Esophagus (tissue), 2 donors: ENCODE results near the gene RCOR3. TPM values are rescaled to one million over a fixed set of nuclear protein-coding genes. Genes with fewer than 3 reads are reported as not detected.
A peak's percentile ranks its signal among the peaks of the same experiment; 100 is the strongest.
"Not testable (repeated sequence)": the region's sequence is repeated elsewhere in the genome, so short reads cannot be mapped to it uniquely, and the experiment has no call there.

Source experiments
- H3K27ac ChIP-seq, 2 donors: one replicate each; pipeline ENCODE4 v1.5.1; 2013; ENCODE audit warnings: low read depth in 2 of 2, mild to moderate bottlenecking in 2 of 2, inconsistent platforms in 1 of 2, low read length in 1 of 2, moderate library complexity in 1 of 2
- H3K27me3 ChIP-seq, 2 donors: one replicate each; pipeline ENCODE4 v1.6.1; 2013; ENCODE audit warnings: low read length in 2 of 2, control low read depth in 1 of 2, mild to moderate bottlenecking in 1 of 2; ENCODE audit not compliant: insufficient read depth in 2 of 2, control insufficient read depth in 1 of 2
- H3K36me3 ChIP-seq, 2 donors: one replicate each; pipeline ENCODE4 v1.6.1; 2013; ENCODE audit warnings: low read length in 1 of 2; ENCODE audit not compliant: control insufficient read depth in 2 of 2, insufficient read depth in 2 of 2
- H3K4me1 ChIP-seq, 2 donors: one replicate each; pipeline ENCODE4 v1.6.1; 2013; ENCODE audit warnings: low read length in 1 of 2; ENCODE audit not compliant: control insufficient read depth in 2 of 2, insufficient read depth in 2 of 2
- H3K4me3 ChIP-seq, 2 donors: one replicate each; pipeline ENCODE4 v1.5.1; 2013; ENCODE audit warnings: low read length in 2 of 2, mild to moderate bottlenecking in 2 of 2, low read depth in 1 of 2, moderate library complexity in 1 of 2
- H3K9me3 ChIP-seq, 2 donors: one replicate each; pipeline ENCODE4 v1.6.1; 2013; ENCODE audit warnings: mild to moderate bottlenecking in 2 of 2, low read depth in 1 of 2, low read length in 1 of 2, moderate library complexity in 1 of 2; ENCODE audit not compliant: control insufficient read depth in 2 of 2, insufficient read depth in 1 of 2
- WGBS, 2 donors: extraction: QIAGEN DNeasy Blood & Tissue Kit; methylation state at CpG; one replicate each; pipeline ENCODE4 v1.1.7; 2013; 5-methylcytosine and 5-hydroxymethylcytosine counted together
- polyA plus RNA-seq, 2 donors: library from polyadenylated mRNA; stranded (reverse); fragments of 200-250 nt; gene quantifications; one replicate each; pipeline ENCODE4 v1.2.3, GENCODE V29; 2013
- donor health status: healthy with polysubstance abuse.
- donor health status: Bipolar disorder and iron deficiency.

RCOR3 gene
- polyA plus RNA-seq, 2 donors, result 12.4 to 20.6 TPM

DNA sequence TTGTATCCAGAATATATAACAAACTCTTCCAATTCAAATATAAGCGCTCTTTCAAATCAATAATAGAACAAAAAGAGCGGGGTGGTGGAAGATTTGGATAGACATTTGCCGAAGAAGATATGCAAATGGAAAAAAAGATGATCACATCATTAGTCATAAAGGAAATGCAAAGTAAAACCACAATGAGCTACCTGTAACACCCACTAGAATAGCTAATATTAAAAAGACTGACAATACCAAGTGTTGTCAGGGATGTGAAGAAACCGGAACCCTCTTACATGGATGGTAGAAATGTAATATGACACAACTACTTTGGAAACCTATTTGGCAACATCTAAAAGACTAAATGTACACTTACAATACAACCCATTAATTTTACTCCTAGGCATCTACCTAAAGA lies 61.8 kb downstream of the RCOR3 start:
- H3K9me3 ChIP-seq, result no peaks in the 10 kb centered on the region
- no peaks in the 10 kb centered on the region for H3K4me1 ChIP-seq
- no peaks in the 10 kb centered on the region for H3K27me3 ChIP-seq
- no peaks in the 10 kb centered on the region for H3K36me3 ChIP-seq
- WGBS, 2 donors, result 66 to 78% methylated on average over 4 of the region's 4 CpGs
- no peak overlapping the region for H3K4me3 ChIP-seq
- H3K27ac ChIP-seq, result no peak overlapping the region

GRCh38 chr1:211321646-211322045 lies 62.5 kb downstream of the RCOR3 start:
- H3K27me3 ChIP-seq, H3K27ac ChIP-seq, H3K36me3 ChIP-seq, H3K4me3 ChIP-seq, H3K9me3 ChIP-seq, H3K4me1 ChIP-seq: not testable (repeated sequence)
- WGBS, 2 donors, result 93 to 95% methylated on average over 7 of the region's 7 CpGs

GRCh38 chr1:211323156-211324063 lies 64.2 kb downstream of the RCOR3 start:
- Histone ChIP-seq H3K36me3 (no peaks in the 10 kb centered on the region), H3K4me3 (no peak overlapping the region), H3K9me3 (no peaks in the 10 kb centered on the region), H3K27ac (no peak overlapping the region), H3K27me3 (no peaks in the 10 kb centered on the region), H3K4me1 (peaks cover 2 to 3% of the 10 kb centered on the region in 2 donors)
- WGBS, 2 donors, result 22 to 23% methylated on average over 9 of the region's 9 CpGs

GRCh38 chr1:211324992-211325775 lies 66.0 kb downstream of the RCOR3 start:
- Histone ChIP-seq H3K27me3 (no peaks in the 10 kb centered on the region), H3K4me3 (no peak overlapping the region), H3K9me3 (no peaks in the 10 kb centered on the region), H3K27ac (no peak overlapping the region), H3K4me1 (peaks cover 6 to 8% of the 10 kb centered on the region in 2 donors), H3K36me3 (no peaks in the 10 kb centered on the region)
- WGBS, 2 donors, result 82 to 84% methylated on average over 12 of the region's 12 CpGs

GRCh38 chr1:211326140-211326527 lies 67.0 kb downstream of the RCOR3 start:
- Histone ChIP-seq H3K4me1 (peaks cover 6 to 13% of the 10 kb centered on the region in 2 donors), H3K27me3 (no peaks in the 10 kb centered on the region), H3K4me3 (peak overlapping the region; percentile 62 to 86), H3K27ac (peak overlapping the region; percentile 73 to 78), H3K9me3 (no peaks in the 10 kb centered on the region), H3K36me3 (no peaks in the 10 kb centered on the region)
- WGBS, 2 donors, result 69 to 77% methylated on average over 8 of the region's 8 CpGs

GRCh38 chr1:211326528-211327345 lies 67.6 kb downstream of the RCOR3 start, which contains the start of gene TRAF5:
Gene TRAF5 (plus strand): TSS chr1:211326833. CDS start chr1:211353240, 26,407 bp downstream.
- Histone ChIP-seq H3K4me1 (peaks cover 6 to 13% of the 10 kb centered on the region in 2 donors), H3K36me3 (no peaks in the 10 kb centered on the region), H3K4me3 (peak within 1 kb of the TSS; percentile 62 to 86), H3K27ac (peak within 1 kb of the TSS; percentile 73 to 78), H3K9me3 (no peaks in the 10 kb centered on the region), H3K27me3 (no peaks in the 10 kb centered on the region)
- WGBS, 2 donors, result 1% methylated on average over 71 to 91 of the region's 91 CpGs

DNA sequence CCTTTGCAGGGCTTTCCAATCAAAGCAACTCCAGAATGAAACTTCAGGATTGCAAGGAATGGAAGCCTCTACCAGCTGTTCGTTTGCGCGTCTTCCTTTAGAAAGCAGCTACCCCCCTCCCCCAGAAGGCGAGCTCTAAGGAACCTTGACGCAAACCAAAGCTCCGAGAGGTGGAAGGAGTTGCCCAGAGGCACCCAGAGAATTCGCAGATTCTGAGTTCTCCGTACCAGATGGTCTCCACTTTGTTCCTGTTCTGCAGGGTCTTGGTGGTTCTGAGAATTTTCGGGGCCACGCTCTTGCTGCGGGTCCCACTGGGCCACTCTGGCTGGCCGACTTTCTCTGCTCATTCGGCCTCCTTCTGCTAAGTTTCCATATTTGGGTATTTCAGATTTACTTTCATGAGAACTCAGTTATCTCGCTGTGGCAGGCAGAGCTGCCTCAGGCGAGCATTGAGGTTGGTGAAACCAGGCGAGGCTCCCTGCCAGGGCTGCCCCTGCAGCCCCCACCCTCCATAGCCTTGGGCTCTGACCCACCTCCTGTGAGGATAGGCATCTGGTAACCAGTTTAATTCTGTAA lies 68.3 kb downstream of the RCOR3 start:
- Histone ChIP-seq H3K4me1 (peaks cover 8 to 13% of the 10 kb centered on the region in 2 donors), H3K4me3 (peak overlapping the region; percentile 62 to 86), H3K27ac (peak overlapping the region; percentile 73 to 78), H3K27me3 (no peaks in the 10 kb centered on the region), H3K36me3 (no peaks in the 10 kb centered on the region), H3K9me3 (no peaks in the 10 kb centered on the region)
- WGBS, 2 donors, result 2 to 8% methylated on average over 16 of the region's 16 CpGs

- Histone ChIP-seq H3K9me3 (no peaks in the 10 kb centered on the region), H3K27me3 (no peaks in the 10 kb centered on the region), H3K36me3 (no peaks in the 10 kb centered on the region), H3K4me3 (no peak overlapping the region), H3K4me1 (peaks cover 8 to 13% of the 10 kb centered on the region in 2 donors), H3K27ac (no peak overlapping the region)
- 71 to 77% methylated on average over 11 of the region's 11 CpGs for WGBS, 2 donors
Measured at GRCh38 chr1:211328084-211328694, 69.0 kb downstream of the RCOR3 start.
